Embryonic facial prominence (tissue), 1 donor: ENCODE results near the gene MAMDC2.

Experiments used
- DNase-seq: peaks from one replicate; pipeline ENCODE4 v3.0.0-alpha.2; 2016; ENCODE audit errors: extremely low spot score

Gene MAMDC2

GRCh38 chr9:70064496-70064895, 20.8 kb downstream of the MAMDC2 start:
- no peak for DNase-seq

DNA sequence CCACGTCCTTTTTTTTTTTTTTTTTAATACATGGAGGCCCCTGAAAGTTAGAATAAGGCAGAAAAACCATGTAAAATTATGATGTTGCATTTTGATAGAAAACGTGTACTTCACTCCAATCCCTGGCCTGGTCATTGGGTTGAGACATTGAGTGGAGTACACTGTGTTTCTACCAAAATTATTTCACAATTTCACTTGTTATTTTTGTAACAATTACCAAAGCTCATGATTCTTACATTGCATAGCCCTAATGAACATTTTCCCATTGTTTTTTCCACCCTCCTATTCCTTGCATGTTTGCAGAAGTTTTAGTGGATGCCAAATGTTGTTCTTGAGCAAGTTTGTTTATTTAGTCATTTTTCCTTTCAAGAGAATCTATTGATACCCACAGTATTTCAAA, 21.9 kb downstream of the MAMDC2 start:
- DNase-seq, result no peak

DNA sequence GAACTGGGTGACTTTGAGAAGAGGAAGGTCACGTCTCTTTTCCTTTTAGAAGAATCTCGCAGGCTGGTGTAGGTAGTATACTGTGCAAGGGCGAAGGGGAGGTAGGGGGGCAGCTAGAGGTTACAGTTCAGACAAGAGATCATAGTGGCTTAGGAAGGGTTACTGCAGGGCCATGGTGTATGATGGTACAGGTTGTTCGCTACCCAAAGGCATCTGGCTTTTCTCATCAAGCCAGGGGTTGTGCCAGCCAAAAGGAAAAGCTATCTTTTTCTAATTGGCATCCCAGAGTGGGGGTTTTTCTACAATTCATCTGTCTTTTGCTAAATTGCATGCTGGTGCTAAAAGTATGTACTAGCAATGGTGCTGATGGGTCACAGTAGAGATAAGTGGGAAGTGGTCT, 22.8 kb downstream of the MAMDC2 start:
- no peak for DNase-seq

DNA sequence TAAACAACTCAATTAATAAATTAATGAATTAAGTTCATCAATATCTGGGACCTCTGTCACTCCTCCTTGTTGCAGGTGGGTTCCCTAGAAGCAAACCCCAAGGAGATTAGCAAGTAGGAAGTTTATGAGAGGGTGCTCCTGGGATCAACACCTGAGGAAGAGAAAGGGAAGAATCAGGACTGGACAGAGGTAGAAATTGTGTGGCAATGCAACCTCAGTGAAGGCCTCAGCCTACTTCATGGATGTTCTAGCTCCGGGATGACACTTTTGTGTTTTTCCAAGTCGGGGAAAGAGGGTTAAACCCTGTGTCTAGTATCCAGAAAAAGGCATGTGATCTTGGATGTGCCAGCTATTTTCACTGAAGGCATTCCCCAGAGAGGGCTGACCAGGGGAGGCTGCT, 23.2 kb downstream of the MAMDC2 start:
- no peak for DNase-seq

GRCh38 chr9:70069704-70070103, 26.1 kb downstream of the MAMDC2 start:
- DNase-seq, result no peak

- no peak for DNase-seq
Observed at GRCh38 chr9:70073193-70073592, 29.5 kb downstream of the MAMDC2 start.

GRCh38 chr9:70073756-70074155, 30.1 kb downstream of the MAMDC2 start:
- no peak for DNase-seq

DNA sequence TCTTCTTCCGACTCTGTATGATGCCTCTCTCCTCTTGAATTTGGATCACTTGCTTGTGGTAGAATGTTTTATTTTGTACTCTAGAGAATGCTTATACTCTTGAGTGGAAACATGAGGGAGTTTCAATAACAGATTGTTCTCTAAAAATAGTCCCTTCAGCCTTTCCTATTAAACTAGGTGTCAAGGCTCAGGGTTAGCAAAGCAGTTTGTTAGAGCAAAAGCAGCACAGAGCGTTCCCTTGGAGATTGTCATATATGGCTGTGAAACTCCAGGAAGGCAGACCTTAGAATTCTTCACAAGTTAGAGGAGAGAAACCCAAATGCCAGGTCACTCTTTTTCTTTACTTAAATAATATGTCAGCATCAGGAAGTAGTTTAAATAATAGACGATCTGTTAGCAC, 33.0 kb downstream of the MAMDC2 start:
- no peak for DNase-seq

DNA sequence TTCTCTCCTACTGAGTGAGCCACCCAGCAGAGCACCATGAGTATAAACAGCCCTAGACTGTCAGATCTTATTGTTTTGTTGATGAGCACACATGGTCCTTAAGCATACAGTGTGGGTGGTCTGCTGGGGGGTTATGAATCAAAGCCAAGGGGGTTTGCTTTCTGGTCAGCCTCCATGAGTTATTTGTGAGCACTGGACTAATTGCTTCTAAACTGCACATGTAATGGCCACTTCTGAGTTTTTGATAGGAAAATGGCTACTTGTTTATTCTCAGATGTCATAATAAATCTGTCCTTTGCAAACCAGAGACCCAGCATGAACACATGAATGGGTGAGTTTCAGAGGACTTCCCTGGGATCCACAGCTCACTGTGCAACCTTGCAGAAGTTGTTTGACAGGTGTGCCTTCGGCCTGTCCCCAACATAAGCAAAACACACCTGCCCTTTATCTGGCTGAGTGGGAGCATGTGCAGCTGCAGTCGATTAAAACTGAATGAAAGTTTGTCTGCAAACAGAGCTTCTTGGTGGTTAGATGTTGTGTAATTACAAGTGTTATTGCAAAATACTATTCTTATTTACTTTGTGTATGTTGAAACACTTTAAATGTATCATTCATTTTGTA, 35.9 kb downstream of the MAMDC2 start:
- DNase-seq, result no peak

DNA sequence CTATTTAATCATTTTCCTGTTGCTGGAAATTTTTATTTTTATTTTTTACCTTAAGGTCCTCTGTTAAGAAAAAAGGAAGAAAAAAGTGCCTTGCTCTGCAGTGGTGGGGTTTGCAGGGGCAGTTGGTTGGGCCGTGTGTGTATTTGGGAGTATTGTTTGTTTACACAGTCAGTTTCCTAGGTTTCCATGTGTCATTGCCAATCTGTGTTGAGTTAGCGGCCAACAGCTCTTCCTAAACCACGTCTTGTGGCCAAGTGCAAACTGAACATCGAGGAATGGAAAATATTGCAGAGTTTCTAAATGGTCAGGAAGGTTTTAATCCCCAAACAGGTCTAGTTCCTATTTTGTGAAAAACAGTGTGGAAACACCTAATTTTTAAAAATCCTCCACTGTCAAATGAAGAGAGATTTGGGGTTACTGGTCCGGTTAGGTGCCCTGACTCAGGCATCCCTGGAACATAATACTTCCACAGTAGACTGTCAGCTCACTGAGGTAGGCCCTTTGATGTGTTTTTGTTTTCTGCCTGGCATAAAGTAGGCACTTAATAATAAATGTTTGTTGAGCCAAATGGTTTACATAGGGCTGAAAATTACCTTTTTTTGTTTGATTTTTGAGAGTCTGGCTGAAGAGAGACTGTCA, 37.0 kb downstream of the MAMDC2 start:
- no peak for DNase-seq

DNA sequence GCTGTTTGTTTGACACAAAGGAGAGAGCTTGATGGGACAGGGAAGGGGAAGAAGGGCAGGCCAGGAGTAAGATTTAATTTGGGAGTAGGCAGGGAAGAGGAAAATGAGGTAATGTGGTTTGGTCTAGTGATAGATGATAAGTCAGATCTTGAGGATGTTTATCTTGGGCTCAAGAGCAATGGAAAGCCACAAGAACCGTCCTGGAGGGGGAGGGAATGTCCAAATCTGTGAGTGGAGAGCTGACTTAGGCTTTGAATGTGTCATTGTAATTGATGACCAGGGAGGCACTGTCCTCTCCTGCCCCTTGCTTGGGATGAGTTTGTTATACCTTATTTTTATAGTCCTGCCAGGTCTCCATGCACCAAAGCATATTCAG, 37.5 kb downstream of the MAMDC2 start:
- no peak for DNase-seq

- no peak for DNase-seq
Observed at GRCh38 chr9:70083429-70083828, 39.8 kb downstream of the MAMDC2 start.

GRCh38 chr9:70085241-70085640, 41.6 kb downstream of the MAMDC2 start:
- DNase-seq, result peak; percentile 25

GRCh38 chr9:70091103-70091502, 47.5 kb downstream of the MAMDC2 start:
- DNase-seq, result no peak

DNA sequence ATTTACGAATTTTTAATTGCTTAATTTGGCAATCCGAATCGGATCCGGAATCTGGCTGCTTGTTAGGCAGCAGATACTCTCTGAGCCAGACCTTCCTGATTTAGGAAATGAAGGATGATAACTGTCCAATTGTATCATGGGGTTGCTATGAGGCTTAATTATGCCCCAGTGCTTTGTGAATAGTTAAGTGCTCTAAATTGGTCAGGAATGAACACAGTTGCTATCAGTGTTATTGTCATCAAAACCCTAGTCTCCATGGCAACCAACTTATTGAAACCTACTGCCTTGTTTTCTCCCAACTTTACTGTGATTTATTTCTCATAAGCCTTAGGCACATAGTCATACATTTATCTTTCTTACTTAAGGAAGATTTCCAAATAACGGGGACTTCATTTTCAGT, 47.9 kb downstream of the MAMDC2 start:
- DNase-seq, result no peak

- DNase-seq, result no peak
Observed at GRCh38 chr9:70092190-70092589, 48.5 kb downstream of the MAMDC2 start.

GRCh38 chr9:70093095-70093494, 49.4 kb downstream of the MAMDC2 start:
- DNase-seq, result no peak

- no peak for DNase-seq
Observed at GRCh38 chr9:70093944-70094343, 50.3 kb downstream of the MAMDC2 start.

GRCh38 chr9:70094747-70095146, 51.1 kb downstream of the MAMDC2 start:
- DNase-seq, result no peak

DNA sequence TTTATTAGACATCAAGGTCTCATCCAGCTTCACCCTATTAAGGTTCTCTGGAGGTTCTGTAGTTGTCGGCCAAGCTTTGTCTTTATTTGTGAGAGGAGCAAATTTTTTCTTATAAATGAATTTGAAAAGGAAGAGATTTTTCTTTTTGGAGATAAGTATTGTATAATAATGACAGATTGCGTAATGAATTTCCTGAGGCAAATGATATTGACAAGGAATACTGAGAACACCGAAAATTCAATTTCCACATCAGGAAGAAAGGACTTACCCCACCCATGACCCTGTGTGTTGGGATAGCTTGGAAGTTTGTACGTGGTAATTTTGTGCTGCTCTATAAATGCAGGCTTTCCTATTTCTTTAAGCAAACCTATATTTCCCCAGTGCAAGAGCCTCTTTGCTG, 53.5 kb downstream of the MAMDC2 start:
- no peak for DNase-seq

- DNase-seq, result no peak
Observed at GRCh38 chr9:70100362-70100761, 56.7 kb downstream of the MAMDC2 start.

DNA sequence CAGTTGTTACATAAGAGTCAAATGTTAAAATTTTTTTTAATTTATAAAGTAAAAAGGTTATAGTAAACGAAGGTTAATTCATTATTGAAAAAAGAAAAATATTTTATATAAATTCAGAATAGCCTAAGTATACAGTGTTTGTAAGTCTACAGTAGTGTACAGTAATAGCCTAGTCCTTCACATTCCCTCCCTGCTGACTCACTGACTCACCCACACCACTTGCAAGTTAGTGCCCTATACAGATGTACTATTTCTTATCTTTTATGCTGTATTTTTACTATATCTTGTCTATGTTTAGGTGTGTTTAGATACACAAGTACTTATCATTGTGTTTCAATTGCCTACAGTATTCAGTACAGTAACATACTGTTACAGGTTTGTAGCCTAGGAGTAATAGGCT, 57.6 kb downstream of the MAMDC2 start:
- DNase-seq, result no peak

DNA sequence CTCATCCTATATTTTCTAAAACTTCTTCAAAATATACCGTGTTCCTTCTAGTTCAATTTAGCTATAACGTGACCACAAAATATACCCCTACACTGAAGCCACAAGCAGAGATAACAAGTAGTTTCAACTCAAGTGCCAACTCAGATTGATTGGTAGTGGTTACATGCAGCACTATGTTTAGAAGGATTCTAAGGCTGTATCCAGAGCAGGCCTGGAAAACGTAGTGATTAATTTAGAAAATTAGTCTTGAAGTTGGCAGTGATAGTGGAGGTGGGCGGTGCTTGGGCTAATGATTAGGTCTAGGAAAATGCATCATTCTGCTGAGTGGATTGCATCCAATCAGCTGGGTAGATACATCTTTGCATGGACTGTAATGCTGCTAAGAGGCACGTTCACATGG, 61.5 kb downstream of the MAMDC2 start:
- DNase-seq, result no peak

GRCh38 chr9:70106571-70106970, 62.9 kb downstream of the MAMDC2 start:
- no peak for DNase-seq
